Effector CD4-positive, alpha-beta T cell (primary cell): ENCODE measurements around the gene SRSF7.

ENCODE experiments used
- DNase-seq: peaks from one replicate; pipeline ENCODE4 v3.0.0-alpha.2; 2020

SRSF7 gene

DNA sequence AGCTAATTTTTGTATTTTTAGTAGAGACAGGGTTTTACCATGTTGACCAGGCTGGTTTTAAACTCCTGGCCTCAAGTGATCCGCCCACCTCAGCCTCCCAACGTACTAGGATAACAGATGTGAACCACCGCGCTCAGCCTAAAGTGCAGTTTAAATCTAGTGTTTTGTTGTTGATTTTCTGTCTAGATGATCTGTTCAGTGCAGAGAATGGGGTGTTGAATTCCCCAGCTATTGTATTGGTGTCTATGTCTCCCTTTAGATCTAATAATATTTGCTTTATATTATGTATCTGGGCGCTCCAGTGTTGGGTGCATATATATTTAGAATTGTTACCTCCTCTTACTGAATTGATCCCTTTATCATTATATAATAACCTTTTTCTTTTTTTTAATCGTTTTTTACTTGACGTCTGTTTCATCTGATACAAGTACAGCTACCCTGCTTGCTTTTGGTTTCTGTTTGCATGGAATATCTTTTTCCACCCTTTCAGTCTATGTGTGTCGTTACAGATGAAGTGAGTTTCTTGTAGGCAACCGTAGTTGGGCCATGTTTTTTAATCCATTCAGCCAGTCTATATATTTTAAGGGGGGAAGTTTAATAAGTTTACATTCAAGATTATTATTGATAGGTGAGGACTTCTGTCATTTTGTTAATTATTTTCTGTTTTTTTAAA is 50.9 kb downstream of the SRSF7 start:
- no peak for DNase-seq

DNA sequence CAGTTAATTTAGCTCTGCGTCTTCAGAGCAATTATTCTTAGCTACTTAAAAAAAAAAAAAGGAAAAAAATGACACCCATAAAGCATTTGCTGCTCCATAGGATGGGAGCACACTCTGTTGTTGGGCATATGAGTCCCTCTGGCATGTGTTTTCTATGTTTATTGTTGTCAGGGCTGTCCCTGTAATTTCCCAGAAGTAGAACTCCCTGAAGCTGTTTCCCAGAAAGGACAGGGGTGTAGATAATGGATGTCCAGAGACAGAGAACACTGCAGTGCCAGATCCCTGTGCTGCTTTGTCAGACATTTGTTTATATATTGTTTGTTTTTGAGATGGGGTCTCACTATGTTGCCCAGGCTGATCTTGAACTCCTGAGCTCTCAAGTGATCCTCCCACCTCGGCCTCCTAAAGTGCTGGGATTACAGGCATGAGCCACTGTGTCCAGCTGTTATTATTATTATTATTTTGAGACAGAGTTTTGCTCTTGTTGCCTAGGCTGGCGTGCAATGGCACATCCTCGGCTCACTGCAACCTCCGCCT is 52.6 kb downstream of the SRSF7 start:
- DNase-seq = no peak

DNA sequence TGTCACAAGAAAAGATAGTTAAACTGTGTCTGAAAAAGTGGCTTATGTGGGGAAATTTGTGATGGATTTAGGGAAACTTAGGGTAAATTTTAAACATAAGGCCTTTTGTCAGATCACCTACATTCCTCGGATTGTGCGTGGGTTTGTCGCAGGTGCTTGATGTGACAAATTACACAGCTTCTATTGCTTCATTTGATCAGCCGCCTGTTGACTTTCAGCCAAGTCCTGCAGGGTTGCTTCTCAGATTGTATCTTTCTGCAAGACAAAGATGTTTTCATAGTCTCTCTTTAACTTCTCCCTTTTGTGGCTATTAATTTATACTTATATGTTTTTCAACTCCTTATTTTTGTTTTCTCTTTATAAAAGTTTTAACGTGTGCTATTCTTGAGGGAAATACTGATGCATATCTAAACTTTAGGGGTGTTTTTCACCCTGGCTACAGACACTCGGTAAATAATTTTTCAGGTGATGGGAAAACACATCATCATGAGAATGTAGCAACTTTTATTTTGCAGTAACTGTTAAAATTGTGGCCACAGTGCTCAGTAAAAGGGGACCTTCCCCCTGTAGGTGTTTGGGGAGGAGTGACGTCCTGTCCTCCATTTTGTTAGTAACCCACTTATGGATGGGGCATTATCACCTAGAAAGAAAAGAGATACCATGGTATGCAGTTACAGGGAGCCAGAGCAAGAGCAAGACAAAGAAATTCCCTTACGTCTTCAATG is 53.9 kb downstream of the SRSF7 start:
- no peak for DNase-seq
